SH-SY5Y (cell line): ENCODE results near the gene CACNA1S.

Experiments used
- GATA2 ChIP-seq: IDR thresholded peaks from 2 replicates; pipeline ENCODE4 v1.6.1; 2011; ENCODE audit warnings: mild to moderate bottlenecking, low read depth, low read length
- GATA3 ChIP-seq: IDR thresholded peaks from 2 replicates; pipeline ENCODE4 v1.6.1; 2011; ENCODE audit warnings: low read depth, mild to moderate bottlenecking, low read length, moderate library complexity

DNA sequence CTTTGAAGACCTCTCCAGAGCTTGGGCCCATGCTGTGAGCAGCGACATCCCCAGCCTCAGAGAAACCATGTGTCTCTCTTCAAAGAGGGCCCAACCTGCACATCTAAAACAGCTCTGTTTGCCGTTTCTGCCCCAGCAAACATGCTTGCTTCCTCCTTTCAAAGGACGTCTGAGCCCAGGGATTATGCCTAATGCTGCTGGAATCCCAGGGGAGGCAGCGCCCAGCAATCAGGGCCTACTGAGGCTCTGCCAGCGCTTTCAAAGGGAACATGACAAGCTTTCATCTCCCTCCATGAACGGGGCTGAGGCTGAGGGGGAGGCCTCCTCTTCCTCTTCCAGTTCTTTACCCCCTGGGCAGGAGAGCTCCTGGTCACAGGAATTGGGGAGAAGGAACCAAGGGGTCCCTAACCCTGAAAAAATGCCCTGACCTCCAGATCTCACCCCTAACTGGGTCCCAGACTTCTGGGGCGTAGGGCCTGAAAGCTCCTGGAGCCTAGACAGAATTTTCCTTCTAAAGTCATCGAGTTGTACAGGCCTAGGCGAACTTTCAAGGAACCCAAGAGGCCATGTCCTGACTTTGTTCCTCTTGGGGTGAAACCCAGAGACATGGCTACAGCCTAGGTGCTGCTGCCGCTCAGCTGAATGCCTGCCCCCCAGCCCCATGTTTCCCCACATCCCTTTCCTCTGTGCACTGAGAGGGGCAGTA is 28.2 kb upstream of the CACNA1S start:
- TF ChIP-seq GATA3 (no peak), GATA2 (no peak)
